HG03439 (cell line): ENCODE measurements around the gene PLEKHM2.

ENCODE experiments used
- ATAC-seq: cut with Tn5 transposase; IDR thresholded peaks from one replicate; pipeline ENCODE4 v1.9.1; 2021; ENCODE audit warnings: mild to moderate bottlenecking, moderate library complexity; ENCODE audit not compliant: unreplicated experiment

The PLEKHM2 gene

GRCh38 chr1:15757016-15757543 lies 73.0 kb downstream of the PLEKHM2 start:
- ATAC-seq: no peak

- no peak for ATAC-seq
Observed at GRCh38 chr1:15757575-15758342, 73.6 kb downstream of the PLEKHM2 start.

GRCh38 chr1:15758343-15758931 lies 74.3 kb downstream of the PLEKHM2 start, which contains the start of gene FBLIM1:
TSS of gene FBLIM1 (plus strand) at chr1:15758795. CDS start at chr1:15764984, 6,189 bp downstream.
- no peak for ATAC-seq

- ATAC-seq: no peak
Observed at GRCh38 chr1:15758953-15759661, 75.0 kb downstream of the PLEKHM2 start.

- no peak for ATAC-seq
Observed at GRCh38 chr1:15760520-15761211, 76.5 kb downstream of the PLEKHM2 start.

GRCh38 chr1:15761366-15762128 lies 77.4 kb downstream of the PLEKHM2 start:
- ATAC-seq: no peak

- no peak for ATAC-seq
Observed at GRCh38 chr1:15762546-15762945, 78.4 kb downstream of the PLEKHM2 start.

- no peak for ATAC-seq
Observed at GRCh38 chr1:15764269-15764764, 80.2 kb downstream of the PLEKHM2 start.

GRCh38 chr1:15764890-15765289 lies 80.8 kb downstream of the PLEKHM2 start:
- no peak for ATAC-seq

- no peak for ATAC-seq
Observed at GRCh38 chr1:15765495-15766194, 81.5 kb downstream of the PLEKHM2 start.

GRCh38 chr1:15767941-15768340 lies 83.8 kb downstream of the PLEKHM2 start:
- ATAC-seq: no peak

GRCh38 chr1:15768388-15768787 lies 84.3 kb downstream of the PLEKHM2 start:
- ATAC-seq: no peak

GRCh38 chr1:15770313-15770962 lies 86.3 kb downstream of the PLEKHM2 start:
- no peak for ATAC-seq

- no peak for ATAC-seq
Observed at GRCh38 chr1:15771836-15772515, 87.9 kb downstream of the PLEKHM2 start.

GRCh38 chr1:15775706-15776105 lies 91.6 kb downstream of the PLEKHM2 start:
- no peak for ATAC-seq

- no peak for ATAC-seq
Observed at GRCh38 chr1:15777909-15778707, 94.0 kb downstream of the PLEKHM2 start.
